ENCODE data around the gene CSNK1G1.

DNA sequence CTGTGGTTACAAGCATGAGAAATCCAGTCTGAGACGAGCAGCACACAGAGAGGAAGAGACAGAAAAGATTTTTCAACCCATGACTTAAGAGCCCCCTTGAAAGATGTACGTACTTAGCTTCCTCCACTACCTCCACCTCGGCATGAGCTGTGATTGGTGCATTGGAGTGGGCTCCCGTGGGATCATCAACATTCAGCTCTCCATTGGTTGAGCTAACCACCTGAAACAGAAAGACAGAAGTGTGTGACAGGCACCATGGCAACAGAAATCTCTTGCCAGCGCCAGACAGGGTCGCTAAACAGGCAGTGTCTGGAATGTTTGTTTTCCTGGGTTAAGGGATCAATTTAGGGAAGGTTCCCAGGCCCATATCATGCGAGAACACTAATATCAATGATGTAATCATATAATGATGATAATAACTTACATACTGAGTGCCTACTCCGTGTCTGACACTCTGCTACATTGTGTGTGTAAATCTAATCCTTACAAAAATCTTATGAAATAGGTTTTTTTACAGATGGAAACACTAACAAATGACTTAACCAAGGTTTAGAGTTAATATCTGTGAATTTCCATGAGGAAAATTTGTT lies 175.6 kb downstream of the CSNK1G1 start:
- TF ChIP-seq POLR2A (IDR thresholded peaks at IDR 0.05; ENCODE audit: low read length) (no peak), RAD21 (conservative IDR thresholded peaks at IDR 0.05 in 1 of 2, IDR thresholded peaks at IDR 0.05 in 1 of 2) (no peak), PHF8 (IDR thresholded peaks at IDR 0.05; ENCODE audit: borderline replicate concordance, low read depth) (no peak), EP300 (IDR thresholded peaks at IDR 0.05) (no peak), JUNB (IDR thresholded peaks at IDR 0.05) (no peak), HOXB13 (CRISPR knock-in tag; IDR thresholded peaks at IDR 0.05; ENCODE audit: low read depth) (no peak)
- TF ChIP-seq, protein P1, sequence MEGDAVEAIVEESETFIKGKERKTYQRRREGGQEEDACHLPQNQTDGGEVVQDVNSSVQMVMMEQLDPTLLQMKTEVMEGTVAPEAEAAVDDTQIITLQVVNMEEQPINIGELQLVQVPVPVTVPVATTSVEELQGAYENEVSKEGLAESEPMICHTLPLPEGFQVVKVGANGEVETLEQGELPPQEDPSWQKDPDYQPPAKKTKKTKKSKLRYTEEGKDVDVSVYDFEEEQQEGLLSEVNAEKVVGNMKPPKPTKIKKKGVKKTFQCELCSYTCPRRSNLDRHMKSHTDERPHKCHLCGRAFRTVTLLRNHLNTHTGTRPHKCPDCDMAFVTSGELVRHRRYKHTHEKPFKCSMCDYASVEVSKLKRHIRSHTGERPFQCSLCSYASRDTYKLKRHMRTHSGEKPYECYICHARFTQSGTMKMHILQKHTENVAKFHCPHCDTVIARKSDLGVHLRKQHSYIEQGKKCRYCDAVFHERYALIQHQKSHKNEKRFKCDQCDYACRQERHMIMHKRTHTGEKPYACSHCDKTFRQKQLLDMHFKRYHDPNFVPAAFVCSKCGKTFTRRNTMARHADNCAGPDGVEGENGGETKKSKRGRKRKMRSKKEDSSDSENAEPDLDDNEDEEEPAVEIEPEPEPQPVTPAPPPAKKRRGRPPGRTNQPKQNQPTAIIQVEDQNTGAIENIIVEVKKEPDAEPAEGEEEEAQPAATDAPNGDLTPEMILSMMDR (IDR thresholded peaks at IDR 0.05): no peak
- TF ChIP-seq, protein P2, sequence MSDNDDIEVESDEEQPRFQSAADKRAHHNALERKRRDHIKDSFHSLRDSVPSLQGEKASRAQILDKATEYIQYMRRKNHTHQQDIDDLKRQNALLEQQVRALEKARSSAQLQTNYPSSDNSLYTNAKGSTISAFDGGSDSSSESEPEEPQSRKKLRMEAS (IDR thresholded peaks at IDR 0.05): no peak
- TF ChIP-seq, protein P3, sequence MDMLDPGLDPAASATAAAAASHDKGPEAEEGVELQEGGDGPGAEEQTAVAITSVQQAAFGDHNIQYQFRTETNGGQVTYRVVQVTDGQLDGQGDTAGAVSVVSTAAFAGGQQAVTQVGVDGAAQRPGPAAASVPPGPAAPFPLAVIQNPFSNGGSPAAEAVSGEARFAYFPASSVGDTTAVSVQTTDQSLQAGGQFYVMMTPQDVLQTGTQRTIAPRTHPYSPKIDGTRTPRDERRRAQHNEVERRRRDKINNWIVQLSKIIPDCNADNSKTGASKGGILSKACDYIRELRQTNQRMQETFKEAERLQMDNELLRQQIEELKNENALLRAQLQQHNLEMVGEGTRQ (IDR thresholded peaks at IDR 0.05): no peak

Data from A549 (cell line).